ENCODE data around the gene FAIM2.

- TF ChIP-seq POLR2A (IDR thresholded peaks at IDR 0.05) (no peak), CTCF (IDR thresholded peaks at IDR 0.05) (no peak)
These were observed 41.0 kb upstream of the FAIM2 start for GRCh38 chr12:49944718-49945117.
